ENCODE results near the gene LRP5.
"Not testable (repeated sequence)": the region's sequence is repeated elsewhere in the genome, so short reads cannot be mapped to it uniquely, and the experiment has no call there.

LRP5 gene

DNA sequence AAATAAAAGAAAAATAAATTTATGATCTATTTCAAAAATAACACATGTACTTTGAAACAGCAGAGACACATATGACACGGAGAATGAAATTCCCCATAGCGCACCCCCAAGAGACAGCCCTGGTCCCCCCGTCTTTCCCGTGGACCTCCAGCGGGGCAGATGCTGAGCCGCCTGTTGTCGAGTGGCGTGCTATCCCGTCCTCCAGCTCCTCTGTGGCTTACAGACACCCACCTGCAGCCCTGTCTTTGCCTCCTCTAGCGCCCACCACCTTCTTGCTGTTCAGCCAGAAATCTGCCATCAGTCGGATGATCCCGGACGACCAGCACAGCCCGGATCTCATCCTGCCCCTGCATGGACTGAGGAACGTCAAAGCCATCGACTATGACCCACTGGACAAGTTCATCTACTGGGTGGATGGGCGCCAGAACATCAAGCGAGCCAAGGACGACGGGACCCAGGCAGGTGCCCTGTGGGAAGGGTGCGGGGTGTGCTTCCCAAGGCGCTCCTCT, 103.7 kb downstream of the LRP5 start:
- DNase-seq: no peak

DNA sequence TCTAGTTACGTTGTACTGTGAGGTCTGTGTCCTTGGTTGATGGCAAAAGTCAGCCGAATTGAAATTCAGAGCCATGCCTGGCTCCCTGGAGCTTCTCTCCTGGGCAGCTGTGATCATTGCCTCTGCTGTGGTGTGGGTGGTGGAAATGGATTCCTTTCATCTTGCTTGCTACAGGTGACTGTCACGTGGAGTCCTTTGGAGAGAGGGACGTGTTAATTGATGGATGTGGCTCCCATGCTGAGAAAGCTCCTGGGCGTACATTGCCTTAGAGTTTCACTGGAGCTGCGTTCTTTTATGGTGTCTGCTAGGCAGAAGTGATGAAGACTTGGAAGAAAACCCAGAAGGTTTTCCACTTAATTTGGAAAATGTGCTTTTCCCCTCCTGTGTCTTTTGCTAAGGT, 106.3 kb downstream of the LRP5 start:
- DNase-seq: no peak

DNA sequence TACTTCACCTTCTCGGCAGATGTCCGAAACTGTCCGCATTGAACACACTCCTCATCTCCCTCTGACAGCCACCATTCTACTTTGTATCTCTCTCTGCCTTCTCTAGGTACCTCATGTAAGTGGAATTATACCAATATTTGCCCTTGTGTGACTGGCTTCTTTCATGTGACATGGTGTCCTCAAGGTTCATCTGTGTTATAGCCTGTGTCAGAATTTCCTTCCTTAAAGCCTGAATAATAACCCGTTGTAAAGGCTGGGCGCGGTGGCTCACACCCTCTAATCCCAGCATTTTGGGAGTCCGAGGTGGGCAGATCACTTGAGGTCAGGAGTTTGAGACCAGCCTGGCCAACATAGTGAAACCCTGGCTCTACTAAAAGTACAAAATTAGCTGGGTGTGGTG, 107.8 kb downstream of the LRP5 start:
- no peak for DNase-seq

DNA sequence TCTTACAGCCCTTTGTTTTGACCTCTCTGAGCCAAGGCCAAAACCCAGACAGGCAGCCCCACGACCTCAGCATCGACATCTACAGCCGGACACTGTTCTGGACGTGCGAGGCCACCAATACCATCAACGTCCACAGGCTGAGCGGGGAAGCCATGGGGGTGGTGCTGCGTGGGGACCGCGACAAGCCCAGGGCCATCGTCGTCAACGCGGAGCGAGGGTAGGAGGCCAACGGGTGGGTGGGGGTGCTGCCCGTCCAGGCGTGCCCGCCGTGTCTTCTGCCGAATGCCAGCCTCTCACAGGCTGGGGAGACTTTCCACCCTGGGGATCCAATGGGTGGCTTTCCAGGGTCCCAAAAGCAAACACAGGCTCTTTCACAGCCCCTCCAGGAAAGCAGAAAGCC, 111.1 kb downstream of the LRP5 start:
- no peak for DNase-seq

DNA sequence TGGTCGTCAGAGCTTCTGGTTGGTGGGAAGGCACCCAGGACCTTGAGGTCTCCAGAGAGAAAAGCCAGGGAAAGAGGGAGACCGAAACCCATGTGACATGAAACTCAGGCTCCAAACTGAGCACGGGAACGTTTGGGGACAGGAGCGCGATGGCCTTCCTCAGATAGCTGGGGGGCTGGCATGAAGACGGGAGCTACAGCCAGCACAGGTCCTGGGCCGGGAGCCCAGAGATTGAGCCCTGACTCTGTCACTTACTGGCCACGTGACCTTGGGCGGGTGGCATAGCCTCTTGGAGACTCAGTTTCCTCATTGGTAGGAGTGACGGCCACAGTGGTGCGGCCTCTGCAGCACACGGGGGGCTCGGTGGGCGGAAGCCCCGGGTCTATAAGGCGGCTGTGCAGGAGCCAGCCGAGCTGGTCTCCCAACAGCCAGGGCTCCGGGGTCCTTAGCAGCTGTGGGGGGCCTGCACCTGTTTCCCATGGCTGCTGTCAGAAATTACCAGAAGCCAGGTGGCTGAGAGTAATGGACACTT, 111.8 kb downstream of the LRP5 start:
- no peak for DNase-seq

DNA sequence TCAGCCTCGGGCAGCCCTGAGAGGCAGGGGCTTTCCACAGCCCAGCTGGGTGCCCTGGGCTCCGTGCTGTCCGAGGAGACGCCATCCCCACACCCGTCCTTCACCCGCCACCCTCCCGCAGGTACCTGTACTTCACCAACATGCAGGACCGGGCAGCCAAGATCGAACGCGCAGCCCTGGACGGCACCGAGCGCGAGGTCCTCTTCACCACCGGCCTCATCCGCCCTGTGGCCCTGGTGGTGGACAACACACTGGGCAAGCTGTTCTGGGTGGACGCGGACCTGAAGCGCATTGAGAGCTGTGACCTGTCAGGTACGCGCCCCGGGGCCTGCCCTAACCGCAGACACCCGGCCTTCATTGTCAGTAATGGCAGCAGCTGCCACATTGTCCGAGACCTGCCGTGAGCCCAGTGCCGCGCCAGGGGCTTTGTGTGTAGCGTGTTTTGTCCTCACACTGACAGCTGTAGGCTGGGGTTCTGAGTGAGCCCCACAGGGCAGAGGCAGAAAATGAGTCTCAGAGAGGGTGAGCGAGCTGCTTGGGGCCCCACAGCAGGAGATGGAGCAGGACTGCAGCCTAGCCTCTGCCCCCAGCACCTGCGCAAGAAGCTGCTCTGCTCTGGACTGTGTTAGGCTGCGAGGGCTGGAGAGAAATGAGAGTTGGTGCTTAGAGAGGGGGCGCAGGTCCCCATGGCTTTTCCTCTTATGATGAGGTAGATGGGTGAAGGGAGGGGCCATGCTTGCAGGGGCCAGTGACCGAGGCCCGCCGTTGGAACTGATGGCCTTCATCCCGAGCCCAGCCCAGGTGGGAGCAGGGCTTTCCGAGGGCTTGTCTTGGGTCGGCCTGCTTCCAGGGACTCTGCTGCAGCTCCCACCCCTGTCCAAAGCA, 112.8 kb downstream of the LRP5 start:
- DNase-seq: no peak

DNA sequence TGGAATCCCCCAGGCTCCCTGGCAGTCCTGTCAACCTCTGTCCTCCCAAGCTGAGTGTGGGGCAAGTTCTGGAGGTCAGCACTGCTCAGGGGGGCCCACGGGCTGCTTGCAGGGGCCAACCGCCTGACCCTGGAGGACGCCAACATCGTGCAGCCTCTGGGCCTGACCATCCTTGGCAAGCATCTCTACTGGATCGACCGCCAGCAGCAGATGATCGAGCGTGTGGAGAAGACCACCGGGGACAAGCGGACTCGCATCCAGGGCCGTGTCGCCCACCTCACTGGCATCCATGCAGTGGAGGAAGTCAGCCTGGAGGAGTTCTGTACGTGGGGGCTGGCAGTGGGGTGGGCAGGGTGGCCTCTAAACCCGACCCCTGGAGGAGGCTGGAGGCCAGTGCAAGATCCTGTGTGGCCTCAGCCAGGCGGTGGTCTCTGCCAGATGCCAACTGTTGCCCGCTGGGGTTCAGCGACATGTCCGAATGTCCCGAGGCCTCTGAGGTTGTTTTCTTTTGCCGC, 113.5 kb downstream of the LRP5 start:
- DNase-seq: no peak

DNA sequence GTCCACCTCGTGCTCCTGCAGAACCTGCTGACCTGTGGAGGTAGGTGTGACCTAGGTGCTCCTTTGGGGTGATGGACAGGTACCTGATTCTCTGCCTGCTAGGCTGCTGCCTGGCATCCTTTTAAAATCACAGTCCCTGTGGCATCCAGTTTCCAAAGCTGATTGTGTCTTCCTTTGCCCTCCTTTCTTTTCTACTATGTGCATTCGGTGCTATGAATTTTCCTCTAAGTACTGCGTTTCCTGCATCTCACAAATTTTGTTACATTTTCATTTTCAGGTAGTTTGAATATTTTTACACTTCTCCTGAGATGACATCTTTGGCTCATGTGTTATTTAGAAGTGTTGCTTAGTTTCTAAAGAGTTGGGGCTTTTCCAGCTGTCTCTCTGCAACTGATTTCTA, 117.3 kb downstream of the LRP5 start:
- DNase-seq: no peak

DNA sequence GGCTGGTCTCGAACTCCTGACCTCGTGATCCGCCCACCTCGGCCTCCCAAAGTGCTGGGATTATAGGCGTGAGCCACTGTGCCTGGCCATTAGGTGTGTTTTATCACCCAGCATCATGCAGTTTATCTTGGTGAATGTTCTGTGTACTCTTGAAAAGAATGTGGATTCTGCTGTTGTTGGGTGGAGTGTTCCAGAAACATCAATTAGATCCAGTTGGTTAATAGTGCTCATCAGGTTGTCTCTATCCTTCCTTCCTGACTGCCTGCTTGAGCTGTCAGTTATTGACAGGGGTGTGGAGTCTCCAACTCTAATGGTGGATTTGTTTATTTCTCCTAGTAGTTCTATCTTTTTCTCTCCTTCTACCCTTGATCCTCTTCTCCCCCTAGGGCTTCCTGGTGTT, 118.0 kb downstream of the LRP5 start:
- DNase-seq: no peak

DNA sequence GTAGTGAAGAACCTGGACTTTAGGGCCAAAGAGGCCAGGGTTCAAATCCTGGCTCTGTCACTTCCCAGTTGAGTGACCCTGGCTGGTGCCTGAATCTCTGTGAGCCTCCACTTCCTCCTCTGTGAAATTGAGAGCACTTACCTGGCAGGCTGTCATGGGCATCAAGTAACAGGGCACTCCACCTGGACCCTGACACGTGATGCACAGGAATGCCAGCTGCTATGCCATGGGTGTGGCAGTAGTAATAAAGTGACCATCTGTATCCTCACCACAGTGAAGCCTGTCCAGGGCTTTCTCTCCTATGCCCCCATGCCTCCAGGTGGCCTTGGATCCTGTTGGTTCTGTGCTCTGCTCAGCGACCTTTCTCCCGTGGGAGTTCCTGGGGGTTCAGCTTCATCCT, 118.4 kb downstream of the LRP5 start:
- DNase-seq: no peak

DNA sequence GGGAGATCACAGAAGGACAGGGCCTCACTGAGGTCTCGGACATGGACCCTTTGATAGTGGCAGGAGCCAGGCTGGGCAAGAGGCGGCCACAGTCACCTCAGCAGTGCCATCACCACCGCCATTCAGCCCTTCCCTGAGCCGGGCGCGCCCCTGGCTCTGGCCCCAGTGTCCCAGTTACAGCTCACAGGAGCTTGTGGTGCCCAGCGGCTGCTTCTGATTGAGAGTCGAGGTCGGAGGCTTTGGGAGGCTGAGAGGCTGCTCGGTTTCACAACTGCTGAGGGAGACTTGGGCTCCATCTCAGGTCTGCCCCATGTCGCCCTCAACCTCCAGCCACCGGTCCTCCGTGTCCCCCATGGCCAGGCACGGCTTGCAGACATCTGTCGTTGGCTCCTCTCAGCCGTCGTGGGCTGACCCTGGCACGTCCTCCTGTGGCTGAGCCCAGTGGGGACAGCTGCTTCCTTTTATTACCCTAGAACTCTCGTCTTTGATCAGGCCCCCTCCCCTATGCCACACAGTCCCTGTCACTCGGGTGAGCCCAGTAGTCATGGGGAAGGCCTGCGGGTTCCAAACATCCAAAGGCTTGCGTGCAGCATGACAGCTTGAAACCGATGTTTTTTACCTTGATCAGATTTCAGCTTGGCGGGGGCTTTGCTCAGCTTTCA, 119.7 kb downstream of the LRP5 start:
- peak in 4 of 51 donors; percentile 5 to 12 (median 8) for DNase-seq

DNA sequence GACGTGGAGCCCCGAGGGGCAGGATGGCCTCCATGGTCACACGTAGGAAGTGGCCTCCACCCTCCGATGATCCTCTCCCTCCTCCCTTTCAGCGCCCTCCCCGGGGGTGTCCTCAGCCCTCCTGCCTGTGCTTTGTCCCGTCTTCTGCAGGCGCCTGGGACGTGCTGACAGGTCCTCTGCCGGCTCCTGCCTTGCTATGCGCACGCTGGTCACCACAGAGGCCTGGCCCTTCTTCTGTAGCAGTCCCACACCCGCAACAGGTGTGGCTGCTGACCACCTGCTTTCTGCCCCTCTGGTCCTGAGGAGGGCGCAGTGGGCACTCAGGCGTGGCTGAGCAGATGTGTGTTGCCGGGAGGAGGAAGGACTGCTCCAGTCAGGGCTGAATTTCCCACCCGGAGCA, 120.5 kb downstream of the LRP5 start:
- DNase-seq: no peak

DNA sequence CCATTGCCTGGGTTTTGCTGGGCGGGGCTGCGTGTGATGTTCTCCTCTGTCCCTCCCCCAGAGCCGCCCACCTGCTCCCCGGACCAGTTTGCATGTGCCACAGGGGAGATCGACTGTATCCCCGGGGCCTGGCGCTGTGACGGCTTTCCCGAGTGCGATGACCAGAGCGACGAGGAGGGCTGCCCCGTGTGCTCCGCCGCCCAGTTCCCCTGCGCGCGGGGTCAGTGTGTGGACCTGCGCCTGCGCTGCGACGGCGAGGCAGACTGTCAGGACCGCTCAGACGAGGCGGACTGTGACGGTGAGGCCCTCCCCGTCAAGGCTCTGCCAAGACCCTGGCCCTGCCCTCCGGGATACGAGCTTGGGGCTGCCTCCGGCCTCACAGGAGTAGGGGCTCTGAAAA, 121.2 kb downstream of the LRP5 start:
- no peak for DNase-seq

DNA sequence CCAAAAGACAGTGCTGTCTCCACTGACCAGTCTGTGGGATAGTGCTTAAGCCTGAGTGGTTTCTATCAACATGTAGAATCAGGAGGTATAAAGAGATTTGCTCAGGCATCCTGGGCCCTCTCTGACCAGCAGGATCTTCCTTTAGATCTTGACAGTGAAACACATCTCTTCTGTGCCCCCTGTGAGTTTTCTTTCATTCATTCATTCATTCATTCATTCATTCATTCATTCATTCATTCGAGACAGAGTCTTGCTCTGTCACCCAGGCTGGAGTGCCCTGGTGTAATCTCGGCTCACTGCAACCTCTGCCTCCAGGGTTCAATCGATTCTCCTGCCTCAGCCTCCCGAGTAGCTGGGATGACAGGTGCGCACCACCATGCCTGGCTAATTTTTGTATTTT, 121.8 kb downstream of the LRP5 start:
- not testable (repeated sequence) for DNase-seq

DNA sequence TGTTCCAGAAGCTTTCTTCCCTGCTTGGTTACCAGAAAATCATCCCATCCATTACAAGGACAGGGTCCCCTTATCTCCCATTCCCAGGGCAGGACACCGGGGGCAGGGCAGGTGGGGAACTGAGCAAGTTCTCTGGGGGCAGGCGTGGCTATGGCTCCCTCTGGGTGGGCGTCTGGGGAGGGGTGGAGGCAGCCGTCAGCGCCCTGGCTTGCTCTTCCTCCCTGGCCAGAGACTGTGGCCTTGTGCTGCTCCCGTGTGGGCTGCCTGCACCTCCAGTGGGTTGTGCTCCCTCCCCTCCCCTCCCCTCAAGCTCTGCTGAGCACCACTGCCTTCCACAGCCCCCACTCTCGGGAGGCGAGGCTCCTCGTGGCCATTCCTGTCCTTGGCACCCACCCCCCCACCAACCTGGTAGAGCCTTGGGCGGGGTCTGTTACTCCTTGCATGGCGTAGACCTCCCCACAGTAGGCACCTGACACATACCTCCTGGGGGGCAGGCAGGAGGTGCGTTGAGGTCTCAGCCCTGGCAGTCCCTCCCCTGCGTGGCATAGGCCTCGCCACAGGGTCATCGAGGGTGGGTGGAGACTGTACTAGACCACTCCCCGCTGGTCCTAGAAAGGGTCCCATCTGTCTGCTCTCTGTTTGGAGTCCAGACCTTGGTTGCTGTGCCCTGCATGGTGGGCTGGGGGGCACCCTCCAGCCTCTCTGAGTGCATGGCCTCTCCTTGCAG, 123.9 kb downstream of the LRP5 start:
- no peak for DNase-seq

DNA sequence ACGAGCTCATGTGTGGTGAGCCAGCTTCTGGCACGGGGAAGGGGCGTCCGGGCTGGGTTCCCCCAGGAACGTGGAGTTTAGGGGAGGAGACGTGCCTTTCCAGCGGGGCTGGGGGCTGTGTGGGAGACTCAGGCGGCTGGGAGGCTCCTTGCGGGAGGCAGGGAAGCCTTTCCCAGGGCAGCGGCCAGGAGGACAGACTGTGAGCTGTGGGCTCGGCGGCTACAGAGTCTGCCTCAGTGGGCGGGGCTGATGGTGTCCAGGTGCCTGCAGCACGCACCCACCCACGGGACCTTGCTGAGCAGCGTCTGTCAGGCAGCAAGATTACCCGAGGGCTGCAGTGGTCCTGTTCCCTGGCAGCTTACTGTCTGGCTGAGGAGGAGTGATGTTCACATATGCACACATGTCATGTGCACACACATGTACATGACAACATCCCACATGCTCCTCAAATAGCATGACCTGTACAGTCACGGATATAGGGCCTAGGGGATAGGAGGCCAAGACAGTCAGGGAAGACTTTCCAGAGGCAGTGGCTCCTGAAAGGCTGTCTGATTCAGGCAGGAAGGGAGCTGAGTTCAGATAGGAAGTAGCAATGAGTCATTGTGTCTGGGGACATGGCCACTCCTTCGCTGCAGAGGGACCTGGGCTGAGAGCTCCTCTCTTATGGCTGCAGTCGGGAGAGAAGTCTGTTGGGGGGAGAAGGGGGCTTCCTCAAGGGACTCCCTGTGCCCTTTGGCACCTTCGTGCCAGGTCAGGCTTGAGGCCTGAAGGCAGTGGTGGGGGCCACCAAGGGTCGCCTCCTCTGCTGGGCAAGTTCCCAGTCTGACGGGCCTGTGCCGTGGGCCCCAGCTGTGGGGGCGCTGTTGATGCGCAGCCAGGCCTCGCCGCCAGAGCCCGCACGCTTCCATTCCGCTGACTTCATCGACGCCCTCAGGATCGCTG, 124.9 kb downstream of the LRP5 start:
- peak in 1 of 51 donors; percentile 36 for DNase-seq

DNA sequence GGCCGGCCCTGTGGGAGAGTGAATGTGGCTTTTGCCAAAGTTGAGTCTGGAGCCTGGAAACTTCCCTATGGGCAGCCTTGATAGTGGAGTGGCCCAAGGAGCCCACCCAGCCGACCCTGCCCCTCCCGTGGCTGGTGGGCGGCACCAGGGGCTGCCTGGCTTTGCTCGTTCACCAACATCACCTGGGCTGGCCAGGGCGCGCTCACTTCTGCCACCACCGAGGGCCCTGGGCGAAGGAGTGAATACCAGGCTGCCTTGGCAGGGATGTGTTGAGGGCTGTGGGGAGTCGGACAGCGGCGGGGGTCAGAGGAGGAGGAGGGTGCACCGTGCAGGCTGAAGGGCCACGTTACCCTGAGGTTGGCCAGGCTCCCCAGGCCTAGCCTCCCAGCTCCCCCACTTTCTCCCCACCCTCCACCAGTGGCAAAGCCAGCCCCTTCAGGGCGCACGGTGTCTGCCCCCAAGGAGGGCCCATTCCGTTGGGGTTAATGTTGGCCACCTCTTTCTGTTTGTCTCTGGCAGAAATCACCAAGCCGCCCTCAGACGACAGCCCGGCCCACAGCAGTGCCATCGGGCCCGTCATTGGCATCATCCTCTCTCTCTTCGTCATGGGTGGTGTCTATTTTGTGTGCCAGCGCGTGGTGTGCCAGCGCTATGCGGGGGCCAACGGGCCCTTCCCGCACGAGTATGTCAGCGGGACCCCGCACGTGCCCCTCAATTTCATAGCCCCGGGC, 125.7 kb downstream of the LRP5 start:
- DNase-seq: no peak

DNA sequence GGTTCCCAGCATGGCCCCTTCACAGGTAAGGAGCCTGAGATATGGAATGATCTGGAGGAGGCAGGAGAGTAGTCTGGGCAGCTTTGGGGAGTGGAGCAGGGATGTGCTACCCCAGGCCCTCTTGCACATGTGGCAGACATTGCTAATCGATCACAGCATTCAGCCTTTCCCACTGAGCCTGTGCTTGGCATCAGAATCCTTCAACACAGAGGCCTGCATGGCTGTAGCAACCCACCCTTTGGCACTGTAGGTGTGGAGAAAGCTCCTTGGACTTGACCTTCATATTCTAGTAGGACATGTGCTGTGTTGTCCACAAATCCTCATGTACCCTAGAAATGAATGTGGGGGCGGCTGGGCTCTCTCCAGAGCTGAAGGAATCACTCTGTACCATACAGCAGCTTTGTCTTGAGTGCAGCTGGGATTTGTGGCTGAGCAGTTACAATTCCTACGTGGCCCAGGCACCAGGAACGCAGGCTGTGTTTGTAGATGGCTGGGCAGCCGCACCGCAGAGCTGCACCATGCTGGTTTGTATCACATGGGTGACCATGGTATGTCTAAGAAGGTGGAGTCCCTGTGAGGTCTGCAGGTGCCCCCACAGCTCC, 126.4 kb downstream of the LRP5 start:
- DNase-seq: no peak

DNA sequence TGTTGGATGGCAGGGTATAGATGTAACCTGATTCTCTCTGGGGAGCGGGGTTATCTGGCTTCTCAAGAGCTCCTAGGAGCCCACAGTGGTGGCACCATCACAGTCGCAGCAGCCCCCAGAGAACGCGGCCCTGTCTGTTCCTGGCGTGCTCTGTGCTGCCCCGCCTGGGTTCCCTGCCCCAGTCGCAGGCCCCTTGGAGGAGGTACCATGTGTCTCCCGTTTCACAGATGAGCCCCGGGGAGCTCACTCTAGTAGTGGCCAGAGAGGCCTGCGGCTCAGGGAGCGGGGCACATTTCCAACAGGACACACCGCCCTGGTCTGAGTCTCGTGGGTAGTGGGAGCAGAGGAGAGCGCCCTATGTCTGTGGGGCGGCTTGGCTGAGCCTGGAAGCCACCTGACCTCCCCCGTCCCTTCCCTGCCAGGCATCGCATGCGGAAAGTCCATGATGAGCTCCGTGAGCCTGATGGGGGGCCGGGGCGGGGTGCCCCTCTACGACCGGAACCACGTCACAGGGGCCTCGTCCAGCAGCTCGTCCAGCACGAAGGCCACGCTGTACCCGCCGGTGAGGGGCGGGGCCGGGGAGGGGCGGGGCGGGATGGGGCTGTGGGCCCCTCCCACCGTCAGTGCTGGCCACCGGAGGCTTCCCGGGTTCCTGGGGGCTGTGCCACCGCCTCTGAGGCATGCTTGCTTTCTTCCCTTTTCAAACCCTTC, 127.1 kb downstream of the LRP5 start:
- DNase-seq: no peak

Measured in hypothalamus (tissue), 51 donors.